ENCODE data around the gene TRNP1.

DNA sequence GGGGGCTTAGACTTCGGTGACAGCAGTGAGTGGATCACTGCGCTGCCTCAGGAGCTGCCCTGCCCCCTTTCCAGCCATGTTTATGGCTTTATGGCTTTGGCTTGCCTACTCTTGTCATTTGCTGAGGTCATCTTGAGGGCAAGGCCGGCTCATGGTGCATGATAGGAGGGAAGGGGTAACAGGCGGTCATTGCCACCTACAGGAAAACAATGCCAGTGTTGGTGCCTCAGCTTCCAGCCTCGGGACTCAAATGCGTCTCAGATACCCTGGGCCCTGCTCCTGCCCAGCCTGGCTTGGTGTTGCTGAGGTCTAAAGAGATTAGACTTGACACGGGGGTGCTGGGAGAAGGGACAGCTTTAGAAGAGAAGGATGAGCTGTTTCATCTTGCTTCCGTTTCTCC, 47.8 kb upstream of the TRNP1 start:
- TF ChIP-seq EZH2 (IDR thresholded peaks at IDR 0.05; ENCODE audit: insufficient read depth, poor library complexity, severe bottlenecking): no peak
- no peak for TF ChIP-seq EZH2phosphoT487 (IDR thresholded peaks at IDR 0.05; ENCODE audit: insufficient read depth, low read depth)

All from GM23248 (cell line).